Erythroblast (primary cell): Measurements from ENCODE around the gene SSBP3.

Experiments used
- DNase-seq, 2 experiments: peaks; one replicate each; lab custom pipeline; 2025; lab: John Stamatoyannopoulos, UW
- GATA1 ChIP-seq: IDR thresholded peaks from 2 replicates; pipeline ENCODE4 v1.6.1; 2011; ENCODE audit warnings: low read depth, mild to moderate bottlenecking, control low read depth, low read length, moderate library complexity
- POLR2A ChIP-seq: IDR thresholded peaks from 2 replicates; pipeline ENCODE4 v1.6.1; 2011; ENCODE audit warnings: mild to moderate bottlenecking, low read length

The SSBP3 gene

GRCh38 chr1:54324251-54325140 is 81.7 kb downstream of the SSBP3 start:
- TF ChIP-seq POLR2A (no peak), GATA1 (no peak)

GRCh38 chr1:54323921-54324250 is 82.3 kb downstream of the SSBP3 start:
- TF ChIP-seq GATA1 (no peak), POLR2A (no peak)
- no peak for DNase-seq

More at GRCh38 chr1:54324251-54325140, 81.7 kb downstream of the SSBP3 start:
- DNase-seq: no peak

GRCh38 chr1:54323324-54323739 is 82.9 kb downstream of the SSBP3 start:
- no peak for DNase-seq
- TF ChIP-seq POLR2A: no peak
- TF ChIP-seq GATA1: no peak

- TF ChIP-seq POLR2A (no peak), GATA1 (no peak)
Observed at GRCh38 chr1:54318246-54318814, 87.9 kb downstream of the SSBP3 start.

GRCh38 chr1:54317084-54317483 is 89.1 kb downstream of the SSBP3 start:
- no peak for DNase-seq
- TF ChIP-seq GATA1: no peak
- no peak for TF ChIP-seq POLR2A

More at GRCh38 chr1:54318246-54318814, 87.9 kb downstream of the SSBP3 start:
- DNase-seq: no peak

- DNase-seq: no peak
- no peak for TF ChIP-seq GATA1
- TF ChIP-seq POLR2A: no peak
Observed at GRCh38 chr1:54315099-54315498, 91.1 kb downstream of the SSBP3 start.

- TF ChIP-seq GATA1: no peak
- TF ChIP-seq POLR2A: no peak
- no peak for DNase-seq
Observed at GRCh38 chr1:54314696-54315095, 91.5 kb downstream of the SSBP3 start.

- no peak for DNase-seq
- no peak for TF ChIP-seq GATA1
- no peak for TF ChIP-seq POLR2A
Observed at GRCh38 chr1:54312796-54313316, 93.3 kb downstream of the SSBP3 start.

GRCh38 chr1:54311506-54311905 is 94.7 kb downstream of the SSBP3 start:
- TF ChIP-seq GATA1: no peak
- no peak for DNase-seq

GRCh38 chr1:54310439-54311328 is 95.5 kb downstream of the SSBP3 start:
- TF ChIP-seq GATA1: no peak
- TF ChIP-seq POLR2A: no peak
- DNase-seq: peak; percentile 38 to 62

- no peak for DNase-seq
- no peak for TF ChIP-seq GATA1
- no peak for TF ChIP-seq POLR2A
Observed at GRCh38 chr1:54309631-54310366, 96.4 kb downstream of the SSBP3 start.

- TF ChIP-seq GATA1 (no peak), POLR2A (no peak)
- DNase-seq: no peak
Observed at GRCh38 chr1:54307305-54307704, 98.9 kb downstream of the SSBP3 start.
